BJ (cell line): ENCODE results near the gene KRTAP10-2. TPM values are rescaled to one million over a fixed set of nuclear protein-coding genes. Genes with fewer than 3 reads are reported as not detected.
"Not testable (repeated sequence)": the region's sequence is repeated elsewhere in the genome, so short reads cannot be mapped to it uniquely, and the experiment has no call there.

Source experiments
- CTCF ChIA-PET: fragments of 350-600 bp; formaldehyde crosslinking; extraction: SDS; loops from one replicate; lab custom pipeline; 2021; ENCODE audit warnings: antibody characterized with exemption, inconsistent platforms; lab: Yijun Ruan, JAX
- POLR2A ChIA-PET: fragments of 300-600 bp; sonication (Branson Sonifier 250); formaldehyde crosslinking; extraction: SDS; loops from one replicate; lab custom pipeline; 2021; ENCODE audit warnings: antibody characterized with exemption; lab: Charles Lee
- DNase-seq: peaks from one replicate; pipeline ENCODE4 v3.0.0-alpha.2; 2011; ENCODE audit warnings: low read depth
- H3K27me3 ChIP-seq: 2 replicates; pipeline ENCODE4 v1.6.0; 2011; ENCODE audit warnings: low read length; ENCODE audit not compliant: control insufficient read depth, insufficient read depth
- H3K36me3 ChIP-seq: 2 replicates; pipeline ENCODE4 v1.5.1; 2011; ENCODE audit warnings: low read length; ENCODE audit not compliant: control insufficient read depth, insufficient read depth
- H3K4me3 ChIP-seq: 2 replicates; pipeline ENCODE4 v1.5.1; 2011; ENCODE audit warnings: low read depth, mild to moderate bottlenecking, control low read depth, low read length
- polyA plus RNA-seq: library from polyadenylated mRNA; depleted of rRNA; stranded (reverse); fragments of >200 nt; gene quantifications from 2 replicates; pipeline ENCODE4 v1.2.3, GENCODE V29; 2011
- TF ChIP-seq, protein P1 (sequence below): IDR thresholded peaks from 2 replicates; pipeline ENCODE4 v1.5.1; 2011; ENCODE audit warnings: low read depth, mild to moderate bottlenecking, control low read depth, inconsistent platforms, low read length, moderate library complexity; ENCODE audit not compliant: insufficient read depth

KRTAP10-2 gene
- polyA plus RNA-seq, 1 experiment = not detected

DNA sequence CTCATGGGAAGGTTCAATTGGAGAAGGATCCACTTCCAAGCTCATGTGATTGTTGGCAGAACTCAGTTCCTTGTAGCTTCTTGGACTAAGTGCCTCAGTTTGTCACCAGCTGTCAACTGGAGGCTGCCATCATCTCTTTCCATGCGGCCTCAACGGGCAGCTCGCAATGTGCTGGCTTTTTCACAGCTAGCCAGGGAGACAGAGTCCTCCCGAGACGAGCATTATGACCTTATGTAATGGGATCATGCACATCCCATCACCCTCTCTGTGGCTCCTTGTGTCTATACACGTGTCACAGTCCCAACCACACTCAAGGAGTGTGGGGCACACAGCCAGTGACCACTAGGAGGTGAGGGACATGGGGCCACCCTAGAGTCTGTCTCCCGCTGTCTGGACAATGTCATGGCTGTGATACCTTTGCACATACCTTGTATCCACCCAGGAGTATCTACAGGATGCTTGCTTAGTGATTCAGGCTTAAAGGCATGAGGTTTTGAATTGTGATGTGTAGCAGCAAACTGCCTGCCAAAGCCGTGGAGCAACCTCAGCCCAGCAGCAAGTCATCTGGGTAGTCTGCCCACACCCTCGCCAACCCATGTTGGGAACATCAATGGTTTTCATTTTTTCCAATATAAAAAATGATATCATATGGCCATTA is 44.9 kb upstream of the KRTAP10-2 start:
- POLR2A ChIA-PET = no interaction called here
- DNase-seq = no peak
- Histone ChIP-seq H3K27me3 (peaks cover 8% of the 10 kb centered on the region), H3K36me3 (no peaks in the 10 kb centered on the region), H3K4me3 (no peak overlapping the region)
- CTCF ChIA-PET = no interaction called here
- TF ChIP-seq, protein P1, sequence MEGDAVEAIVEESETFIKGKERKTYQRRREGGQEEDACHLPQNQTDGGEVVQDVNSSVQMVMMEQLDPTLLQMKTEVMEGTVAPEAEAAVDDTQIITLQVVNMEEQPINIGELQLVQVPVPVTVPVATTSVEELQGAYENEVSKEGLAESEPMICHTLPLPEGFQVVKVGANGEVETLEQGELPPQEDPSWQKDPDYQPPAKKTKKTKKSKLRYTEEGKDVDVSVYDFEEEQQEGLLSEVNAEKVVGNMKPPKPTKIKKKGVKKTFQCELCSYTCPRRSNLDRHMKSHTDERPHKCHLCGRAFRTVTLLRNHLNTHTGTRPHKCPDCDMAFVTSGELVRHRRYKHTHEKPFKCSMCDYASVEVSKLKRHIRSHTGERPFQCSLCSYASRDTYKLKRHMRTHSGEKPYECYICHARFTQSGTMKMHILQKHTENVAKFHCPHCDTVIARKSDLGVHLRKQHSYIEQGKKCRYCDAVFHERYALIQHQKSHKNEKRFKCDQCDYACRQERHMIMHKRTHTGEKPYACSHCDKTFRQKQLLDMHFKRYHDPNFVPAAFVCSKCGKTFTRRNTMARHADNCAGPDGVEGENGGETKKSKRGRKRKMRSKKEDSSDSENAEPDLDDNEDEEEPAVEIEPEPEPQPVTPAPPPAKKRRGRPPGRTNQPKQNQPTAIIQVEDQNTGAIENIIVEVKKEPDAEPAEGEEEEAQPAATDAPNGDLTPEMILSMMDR = no peak

DNA sequence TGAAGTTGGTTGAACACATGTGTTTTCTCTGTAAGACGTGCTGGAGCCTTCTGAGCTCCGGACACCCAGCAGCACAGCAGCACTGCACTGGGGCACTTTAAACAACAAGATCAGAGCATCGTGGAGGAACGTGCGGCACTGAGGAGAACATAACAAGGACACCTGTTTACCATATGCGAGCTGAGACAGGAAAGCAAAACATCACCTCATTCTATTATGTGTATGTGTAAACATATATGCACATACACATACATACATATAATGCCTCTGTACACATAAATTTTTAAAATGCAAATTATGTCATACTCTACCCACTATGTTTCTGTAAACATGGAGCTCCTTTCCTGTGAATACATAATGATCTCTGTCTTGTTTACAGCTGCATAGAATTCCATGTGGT is 44.2 kb upstream of the KRTAP10-2 start:
- DNase-seq = no peak
- POLR2A ChIA-PET = no interaction called here
- Histone ChIP-seq H3K27me3 (peaks cover 8% of the 10 kb centered on the region), H3K36me3 (no peaks in the 10 kb centered on the region), H3K4me3 (no peak overlapping the region)
- TF ChIP-seq, protein P1 = no peak
- CTCF ChIA-PET = no interaction called here

DNA sequence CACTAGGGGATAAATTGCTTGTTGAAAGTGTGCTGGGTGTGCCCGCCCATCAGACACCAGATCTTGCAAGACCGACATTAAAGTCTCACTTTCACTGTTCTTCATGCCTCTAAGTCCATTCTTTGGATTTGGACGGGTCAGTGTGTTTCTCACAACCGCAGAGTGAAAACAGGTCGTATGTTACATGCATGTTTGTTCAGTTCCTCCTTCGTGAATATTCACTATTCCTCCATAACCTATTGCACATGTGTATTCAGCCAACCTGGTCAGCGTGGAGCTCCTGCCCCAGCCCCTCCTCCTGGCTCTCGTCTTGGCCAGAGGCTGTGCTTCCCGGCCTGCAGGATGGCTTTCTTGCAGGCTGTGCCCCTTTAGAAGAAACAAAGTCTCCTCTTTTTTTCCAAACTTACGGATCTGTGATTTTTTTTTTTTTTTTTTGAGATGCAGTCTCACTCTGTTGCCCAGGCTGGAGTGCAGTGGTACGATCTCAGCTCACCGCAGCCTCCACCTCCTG is 43.2 kb upstream of the KRTAP10-2 start:
- TF ChIP-seq, protein P1 = no peak
- Histone ChIP-seq H3K27me3 (peaks cover 8% of the 10 kb centered on the region), H3K36me3 (no peaks in the 10 kb centered on the region), H3K4me3 (no peak overlapping the region)
- DNase-seq = no peak
- ChIA-PET CTCF (no interaction called here), POLR2A (no interaction called here)

DNA sequence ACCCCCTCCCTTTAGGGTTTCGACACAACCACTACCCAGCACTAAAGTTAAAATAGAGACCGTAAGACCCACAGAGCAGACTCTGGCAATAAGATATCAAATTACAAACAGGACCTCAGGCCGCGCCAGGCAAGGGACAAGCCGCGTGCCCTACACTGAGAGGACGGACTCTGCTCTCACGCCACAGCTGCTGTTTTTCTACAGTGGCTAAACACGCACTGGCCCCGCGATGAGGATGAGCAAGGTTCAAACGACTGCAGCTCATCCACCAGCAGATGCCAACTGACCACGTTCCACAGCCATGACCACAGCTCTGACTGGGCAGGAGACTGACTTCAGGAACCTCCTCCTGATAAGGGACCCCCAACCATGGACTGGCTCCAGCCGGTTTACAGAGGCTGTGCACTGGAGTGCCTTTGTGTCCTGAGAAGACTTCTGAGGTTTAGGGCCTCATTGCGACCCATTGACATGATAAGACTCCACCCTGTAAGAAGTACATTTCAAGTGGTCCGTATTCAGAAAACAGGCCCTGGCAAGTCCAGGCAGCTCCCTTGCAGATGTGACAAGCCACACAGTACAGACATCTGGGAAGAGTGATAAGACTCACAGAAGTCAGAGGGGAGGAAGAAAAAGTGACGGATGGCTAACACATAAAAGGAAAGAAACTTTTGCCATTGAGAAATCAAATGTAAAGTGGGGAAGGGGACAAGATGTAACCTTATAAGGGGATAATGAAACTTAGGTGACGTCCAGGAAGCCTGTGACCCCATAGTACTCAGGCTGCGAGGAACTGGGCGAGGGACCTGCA is 42.5 kb upstream of the KRTAP10-2 start:
- ChIA-PET POLR2A (no interaction called here), CTCF (no interaction called here)
- TF ChIP-seq, protein P1 = no peak
- H3K27me3 ChIP-seq = peaks cover 8% of the 10 kb centered on the region
- no peak for DNase-seq
- H3K4me3 ChIP-seq = no peak overlapping the region
- no peaks in the 10 kb centered on the region for H3K36me3 ChIP-seq

DNA sequence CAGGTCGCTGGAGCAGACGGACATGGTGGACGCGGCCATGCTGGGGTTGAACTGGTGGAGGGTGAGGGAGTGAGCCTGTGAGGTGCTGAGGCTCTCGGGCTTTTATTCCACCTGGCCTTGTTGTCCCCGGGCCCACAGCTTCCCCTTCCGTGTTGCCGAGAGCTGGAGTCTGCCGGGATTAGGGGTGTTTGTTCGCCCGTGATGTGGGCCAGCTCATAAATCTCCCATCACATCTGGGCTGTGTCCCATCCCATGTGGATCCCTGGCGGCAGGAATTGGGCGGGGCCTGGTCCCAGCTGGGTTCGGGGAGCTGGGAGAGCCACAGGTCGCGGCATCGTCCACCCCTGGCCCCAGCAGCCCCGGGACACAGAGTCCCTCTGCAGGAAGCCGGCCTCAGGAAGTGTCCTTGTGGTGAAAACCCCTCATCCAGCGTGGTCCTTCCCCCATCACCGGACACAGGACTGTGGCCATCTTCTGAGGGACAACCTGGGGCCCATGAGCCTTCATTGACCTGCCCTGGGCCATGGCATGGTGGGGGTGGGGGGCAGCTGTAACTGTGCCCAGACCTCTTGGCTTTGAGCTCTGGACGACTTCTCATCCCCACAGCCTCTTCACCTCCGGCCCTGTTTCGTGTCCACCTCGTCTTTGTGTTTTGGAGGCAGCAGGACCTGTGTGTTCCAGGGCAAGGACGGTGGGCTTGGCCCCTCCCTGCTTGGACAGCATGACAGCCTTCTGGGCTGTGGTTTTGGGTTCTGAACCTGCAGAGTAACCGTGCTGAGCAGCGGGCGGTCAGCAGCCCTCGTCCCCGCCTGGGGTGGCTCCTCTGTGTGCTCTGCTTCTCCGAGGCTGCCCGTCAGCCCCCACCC is 41.4 kb upstream of the KRTAP10-2 start, which contains the start of gene KRTAP10-6:
KRTAP10-6 (minus strand) TSS at position 60 of the 866 bp plus-strand sequence; CDS start at position 39, 21 bp downstream.
- Histone ChIP-seq H3K36me3 (no peaks in the 10 kb centered on the region), H3K27me3 (peaks cover 8% of the 10 kb centered on the region), H3K4me3 (no peak within 1 kb of the TSS)
- no peak for DNase-seq
- POLR2A ChIA-PET = no interaction called here
- TF ChIP-seq, protein P1 = no peak
- CTCF ChIA-PET = no interaction called here

DNA sequence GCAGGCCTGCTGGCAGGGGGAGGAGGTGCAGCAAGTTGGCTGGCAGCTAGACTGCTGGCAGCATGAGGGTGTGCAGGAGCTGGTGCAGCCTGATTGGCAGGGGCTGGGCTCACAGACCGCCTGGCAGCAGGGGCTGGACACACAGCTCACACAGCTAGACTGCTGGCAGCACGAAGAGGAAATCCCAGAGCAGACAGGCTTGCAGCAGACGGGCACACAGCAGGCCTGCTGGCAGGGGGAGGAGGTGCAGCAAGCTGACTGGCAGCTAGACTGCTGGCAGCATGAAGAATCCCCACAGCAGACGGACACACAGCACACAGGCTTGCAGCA is 40.5 kb upstream of the KRTAP10-2 start:
- DNase-seq, H3K4me3 ChIP-seq, H3K27me3 ChIP-seq, H3K36me3 ChIP-seq, CTCF ChIA-PET, POLR2A ChIA-PET: not testable (repeated sequence)

DNA sequence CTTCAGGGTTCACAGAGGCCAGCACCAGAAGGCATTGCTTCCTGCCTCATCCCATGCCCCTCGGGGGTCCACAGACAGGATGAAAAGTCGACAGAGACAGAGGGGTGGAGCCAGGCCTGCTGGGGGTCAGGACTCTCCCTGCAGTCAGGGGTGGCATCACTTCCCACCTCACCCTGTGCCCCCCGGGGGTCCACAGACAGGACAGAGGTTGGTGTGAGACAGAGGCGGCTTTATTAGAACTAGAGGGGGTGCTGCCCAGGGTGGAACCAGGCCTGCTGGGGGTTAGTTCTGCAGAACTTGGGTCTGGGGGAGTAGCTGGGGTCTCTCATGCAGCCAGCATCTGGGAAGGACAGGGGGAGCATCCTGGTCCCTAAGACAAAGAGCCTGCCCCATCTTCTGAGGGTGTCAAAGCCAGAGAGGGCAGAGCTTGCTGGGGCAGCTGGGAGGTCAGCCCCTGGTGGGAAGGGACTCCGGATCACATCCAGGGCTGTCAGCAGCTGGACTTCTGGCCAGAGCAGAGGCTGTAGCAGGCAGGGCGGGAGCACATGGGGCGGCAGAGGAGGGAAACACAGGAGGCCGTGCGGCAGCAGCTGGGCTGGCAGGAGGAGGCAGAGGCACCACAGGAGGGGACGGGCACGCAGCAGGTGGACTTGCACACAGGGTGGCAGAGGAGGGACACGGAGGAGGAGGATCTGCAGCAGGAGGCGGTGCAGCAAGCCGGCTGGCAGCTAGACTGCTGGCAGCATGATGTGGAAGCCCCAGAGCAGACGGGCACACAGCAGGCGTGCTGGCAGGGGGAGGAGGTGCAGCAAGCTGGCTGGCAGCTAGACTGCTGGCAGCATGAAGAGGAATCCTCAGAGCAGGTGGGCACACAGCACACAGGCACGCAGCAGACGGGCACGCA is 39.8 kb upstream of the KRTAP10-2 start:
- CTCF ChIA-PET, POLR2A ChIA-PET, H3K36me3 ChIP-seq, H3K27me3 ChIP-seq, H3K4me3 ChIP-seq, DNase-seq: not testable (repeated sequence)
